VCaP (cell line): ENCODE results near the gene RNU1-3.
"Not testable (repeated sequence)": the region's sequence is repeated elsewhere in the genome, so short reads cannot be mapped to it uniquely, and the experiment has no call there.

Experiments
- H3K27ac ChIP-seq: fragments of 450-650 bp; 2 replicates; pipeline ENCODE4 v1.5.1; 2017
- TF ChIP-seq, protein P1 (sequence below): fragments of 450-650 bp; conservative IDR thresholded peaks from 2 replicates; pipeline ENCODE4 v1.5.1; 2017; ENCODE audit warnings: mild to moderate bottlenecking, moderate library complexity

Gene RNU1-3

DNA sequence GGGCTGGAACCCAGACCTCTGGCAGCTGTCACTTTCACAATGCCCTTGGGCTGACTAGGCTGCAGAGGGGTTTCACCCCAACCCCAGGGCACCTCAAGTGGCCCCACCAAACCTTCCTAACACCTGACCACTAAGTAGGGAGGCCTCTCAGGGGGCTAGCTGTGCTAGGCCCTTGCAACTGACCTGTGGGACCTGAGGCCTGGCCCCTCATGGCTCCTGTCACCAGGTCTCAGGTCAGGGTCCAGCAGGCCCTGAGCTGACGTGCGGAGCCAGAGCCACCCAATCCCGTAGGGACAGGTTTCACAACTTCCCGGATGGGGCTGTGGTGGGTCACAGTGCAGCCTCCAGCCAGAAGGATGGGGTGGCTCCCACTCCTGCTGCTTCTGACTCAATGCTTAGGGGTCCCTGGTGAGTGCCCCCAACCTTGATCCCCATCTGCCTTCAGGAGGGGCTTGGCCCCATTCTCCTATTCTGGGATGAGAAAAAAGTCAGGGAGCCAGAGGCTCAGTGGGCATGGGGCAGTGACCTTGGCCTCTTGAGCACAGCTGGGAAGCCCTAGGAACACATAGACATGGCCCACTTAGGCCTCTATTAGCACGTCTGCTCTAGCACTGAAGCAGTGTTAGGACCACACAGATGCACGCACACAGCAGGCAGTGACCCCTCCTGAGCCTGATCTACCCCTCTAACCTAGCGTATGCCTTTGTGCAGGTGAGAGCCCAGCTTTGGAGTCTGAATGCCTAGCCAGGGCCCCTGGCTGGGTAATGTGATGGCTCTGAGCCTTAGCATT lies 21.3 kb downstream of the RNU1-3 start:
- peak overlapping the region; percentile 88 for H3K27ac ChIP-seq

DNA sequence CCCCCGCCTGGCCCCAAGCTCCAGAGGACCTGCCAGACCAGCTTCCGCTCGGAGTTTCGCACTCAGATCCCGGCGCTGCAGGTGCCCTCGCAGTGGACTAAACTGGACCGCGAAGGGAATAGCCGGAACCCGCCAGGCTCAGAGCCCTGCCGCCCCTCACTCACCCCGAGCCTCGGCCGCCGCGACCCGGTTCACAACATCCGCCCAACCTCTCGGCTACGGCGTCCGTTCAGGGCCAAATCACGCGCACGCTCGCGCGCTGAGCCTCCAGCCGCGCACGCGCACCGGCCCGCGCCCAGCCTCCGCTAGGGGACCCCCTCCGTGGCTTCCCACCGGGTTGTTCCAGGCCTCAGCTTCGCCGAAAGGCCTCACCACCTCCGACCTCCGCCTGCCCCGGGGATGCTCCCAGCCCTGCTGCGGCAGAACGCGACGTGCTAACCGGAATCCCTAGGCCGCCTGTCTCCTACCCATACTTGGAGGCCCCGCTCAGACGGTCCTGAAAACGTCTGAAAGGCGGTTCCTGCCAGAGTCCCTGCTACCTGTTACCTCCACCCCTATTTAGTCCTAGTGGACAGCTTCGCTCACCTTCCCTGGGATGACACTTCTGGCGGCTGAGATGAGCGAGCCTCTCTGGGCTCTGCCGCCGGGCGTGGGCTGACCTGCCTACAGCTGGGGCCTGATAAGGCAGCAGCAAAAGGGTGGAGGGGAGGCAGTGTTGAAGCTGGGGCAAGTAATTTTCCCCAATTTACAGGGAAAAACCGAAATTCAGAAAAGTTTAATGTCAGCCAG lies 22.1 kb downstream of the RNU1-3 start:
- peak overlapping the region; percentile 88 for H3K27ac ChIP-seq
- TF ChIP-seq, protein P1, sequence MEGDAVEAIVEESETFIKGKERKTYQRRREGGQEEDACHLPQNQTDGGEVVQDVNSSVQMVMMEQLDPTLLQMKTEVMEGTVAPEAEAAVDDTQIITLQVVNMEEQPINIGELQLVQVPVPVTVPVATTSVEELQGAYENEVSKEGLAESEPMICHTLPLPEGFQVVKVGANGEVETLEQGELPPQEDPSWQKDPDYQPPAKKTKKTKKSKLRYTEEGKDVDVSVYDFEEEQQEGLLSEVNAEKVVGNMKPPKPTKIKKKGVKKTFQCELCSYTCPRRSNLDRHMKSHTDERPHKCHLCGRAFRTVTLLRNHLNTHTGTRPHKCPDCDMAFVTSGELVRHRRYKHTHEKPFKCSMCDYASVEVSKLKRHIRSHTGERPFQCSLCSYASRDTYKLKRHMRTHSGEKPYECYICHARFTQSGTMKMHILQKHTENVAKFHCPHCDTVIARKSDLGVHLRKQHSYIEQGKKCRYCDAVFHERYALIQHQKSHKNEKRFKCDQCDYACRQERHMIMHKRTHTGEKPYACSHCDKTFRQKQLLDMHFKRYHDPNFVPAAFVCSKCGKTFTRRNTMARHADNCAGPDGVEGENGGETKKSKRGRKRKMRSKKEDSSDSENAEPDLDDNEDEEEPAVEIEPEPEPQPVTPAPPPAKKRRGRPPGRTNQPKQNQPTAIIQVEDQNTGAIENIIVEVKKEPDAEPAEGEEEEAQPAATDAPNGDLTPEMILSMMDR, result peak; percentile 40

DNA sequence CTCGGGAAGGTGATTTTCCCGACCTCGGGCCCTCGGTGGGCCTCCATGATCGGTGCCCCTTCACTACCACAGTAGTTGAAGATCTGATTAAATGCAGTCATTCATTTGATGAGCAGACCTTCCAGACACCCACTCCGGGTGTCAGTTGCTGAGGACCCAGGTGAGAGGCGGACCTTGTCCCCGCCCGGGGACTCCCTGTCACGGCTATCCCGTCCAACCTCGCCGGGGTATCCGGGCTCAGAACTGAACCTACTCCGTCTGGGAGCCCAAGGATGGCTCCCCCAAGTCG lies 22.6 kb downstream of the RNU1-3 start:
- TF ChIP-seq, protein P1, result no peak
- H3K27ac ChIP-seq, result peak overlapping the region; percentile 88

DNA sequence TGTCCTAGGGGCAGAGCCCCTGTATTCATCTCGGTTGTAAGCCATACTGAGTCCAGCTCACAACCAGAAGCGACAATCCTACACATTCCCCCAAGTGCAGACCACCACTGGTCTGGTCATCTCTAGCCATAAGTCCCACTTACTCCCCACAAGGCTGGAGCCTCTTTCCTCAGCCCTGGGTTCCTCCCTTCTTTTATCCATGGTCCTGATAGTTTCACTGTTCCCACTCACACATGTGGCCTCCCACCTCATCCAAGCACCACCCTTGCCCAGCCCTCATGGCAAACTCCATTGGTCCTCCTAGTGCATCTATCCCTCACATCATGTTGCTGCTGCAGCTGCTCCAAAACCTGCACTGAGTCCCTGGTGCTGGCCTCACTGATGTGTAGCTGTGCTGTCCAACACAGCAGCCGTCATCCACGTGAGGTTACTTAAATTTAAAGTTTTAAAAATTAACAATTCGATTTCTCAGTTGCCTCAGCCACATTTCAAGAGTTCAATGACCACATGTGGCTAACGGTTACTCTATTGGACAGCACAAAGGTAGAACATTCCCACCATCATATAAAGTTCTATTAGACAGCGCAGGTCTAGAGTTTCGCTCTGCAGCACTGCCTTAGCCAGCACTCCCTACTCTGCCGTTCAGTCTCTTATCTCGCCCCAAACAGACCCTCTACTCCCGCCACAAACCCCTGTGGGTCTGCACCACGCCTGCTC lies 23.1 kb downstream of the RNU1-3 start:
- peak overlapping the region; percentile 88 for H3K27ac ChIP-seq

DNA sequence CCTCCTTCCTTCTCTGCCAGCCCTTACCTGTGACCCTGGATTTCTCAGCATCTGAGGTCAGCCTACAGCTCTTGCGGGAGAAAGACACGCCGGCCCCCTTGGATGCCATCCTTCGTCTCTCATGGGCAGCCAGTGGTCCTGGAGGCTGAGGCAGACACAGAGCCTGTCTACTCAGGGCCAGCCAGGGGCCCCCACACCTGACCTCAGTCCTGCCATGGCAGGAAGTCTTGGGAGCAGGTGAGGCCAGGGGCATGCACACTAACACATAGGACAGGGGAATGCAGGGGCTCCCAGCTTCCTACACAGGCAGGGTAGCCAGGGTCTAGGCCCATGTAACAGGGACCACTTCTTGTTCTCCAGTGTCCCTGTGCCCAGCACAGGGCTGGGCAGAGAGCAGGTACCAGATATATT lies 23.7 kb downstream of the RNU1-3 start:
- peak overlapping the region; percentile 88; the same call in 1 of the 2 replicates for H3K27ac ChIP-seq

DNA sequence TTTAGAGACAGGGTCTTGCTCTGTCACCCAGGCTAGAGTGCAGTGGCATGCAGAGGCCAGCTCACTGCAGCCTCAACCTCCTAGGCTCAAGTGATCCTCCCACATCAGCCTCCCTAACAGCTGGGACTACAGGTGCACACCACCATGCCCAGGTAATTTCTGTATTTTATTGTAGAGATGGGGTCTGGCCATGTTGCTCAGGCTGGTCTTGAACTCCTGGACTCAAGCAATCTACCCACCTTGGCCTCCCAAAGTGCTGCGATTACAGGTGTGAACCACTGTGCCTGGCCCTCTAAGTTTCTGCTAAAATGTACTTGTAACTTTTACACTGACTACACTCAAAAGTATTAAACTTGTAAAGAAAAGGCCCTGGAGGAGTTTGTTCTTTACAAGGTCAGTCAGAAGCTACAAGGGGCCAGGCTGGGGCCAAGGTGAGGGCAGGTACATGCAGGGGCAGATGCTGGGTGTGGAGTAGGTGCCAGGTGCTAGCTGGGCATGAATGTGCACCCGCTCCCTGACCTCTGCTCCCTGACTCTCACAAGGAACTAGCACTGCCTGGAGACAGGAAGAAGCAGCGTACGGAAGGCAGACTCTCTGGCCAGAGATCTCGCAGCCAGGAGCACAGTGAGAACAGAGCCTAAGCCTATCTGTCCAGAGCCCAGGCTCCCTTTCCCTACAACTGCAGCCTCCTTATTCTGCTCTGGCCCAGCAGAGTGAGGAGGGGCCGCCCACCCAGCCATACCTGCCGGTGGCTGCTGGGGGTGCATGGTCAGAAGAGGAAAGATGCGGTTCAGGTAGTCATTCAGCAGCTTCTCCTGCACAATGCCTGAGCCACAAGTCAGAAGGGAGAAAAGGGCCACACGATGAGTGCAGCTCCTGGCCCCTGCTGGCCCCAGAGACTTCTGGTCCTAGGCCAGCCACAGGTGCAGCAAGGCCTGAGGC lies 24.5 kb downstream of the RNU1-3 start:
- peak overlapping the region; percentile 88; the same call in 1 of the 2 replicates for H3K27ac ChIP-seq

DNA sequence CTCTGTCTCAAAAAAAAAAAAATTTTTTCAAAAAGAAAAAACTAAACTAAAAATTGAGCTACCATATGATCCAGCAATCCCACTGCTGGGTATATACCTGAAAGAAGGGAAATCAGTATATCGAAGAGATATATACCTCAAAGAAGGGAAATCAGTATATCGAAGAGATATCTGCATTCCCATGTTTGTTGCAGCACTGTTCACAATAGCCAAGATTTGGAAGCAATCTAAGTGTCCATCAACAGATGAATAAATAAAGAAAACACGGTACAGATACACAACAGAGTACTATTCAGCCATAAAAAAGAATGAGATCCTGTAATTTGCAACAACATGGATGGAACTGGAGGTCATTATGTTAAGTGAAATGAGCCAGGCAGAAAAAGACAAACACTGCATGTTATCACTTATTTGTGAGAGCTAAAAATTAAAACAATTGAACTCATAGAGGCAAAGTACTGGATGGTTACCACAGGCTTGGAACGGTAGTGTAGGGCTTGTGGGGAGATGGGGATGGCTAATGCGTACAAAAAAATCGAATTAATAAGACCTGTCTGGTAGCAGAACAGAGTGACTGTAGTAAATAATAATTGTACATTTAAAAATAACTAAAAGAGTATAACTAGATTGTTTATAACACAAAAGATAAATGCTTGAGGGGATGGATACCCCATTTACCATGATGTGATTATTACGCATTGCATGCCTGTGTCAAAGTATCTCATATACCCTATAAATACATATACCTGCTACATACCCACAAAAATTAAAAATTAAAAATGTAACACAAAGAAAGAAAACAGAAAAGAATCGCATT lies 25.4 kb downstream of the RNU1-3 start:
- H3K27ac ChIP-seq, result not testable (repeated sequence)

DNA sequence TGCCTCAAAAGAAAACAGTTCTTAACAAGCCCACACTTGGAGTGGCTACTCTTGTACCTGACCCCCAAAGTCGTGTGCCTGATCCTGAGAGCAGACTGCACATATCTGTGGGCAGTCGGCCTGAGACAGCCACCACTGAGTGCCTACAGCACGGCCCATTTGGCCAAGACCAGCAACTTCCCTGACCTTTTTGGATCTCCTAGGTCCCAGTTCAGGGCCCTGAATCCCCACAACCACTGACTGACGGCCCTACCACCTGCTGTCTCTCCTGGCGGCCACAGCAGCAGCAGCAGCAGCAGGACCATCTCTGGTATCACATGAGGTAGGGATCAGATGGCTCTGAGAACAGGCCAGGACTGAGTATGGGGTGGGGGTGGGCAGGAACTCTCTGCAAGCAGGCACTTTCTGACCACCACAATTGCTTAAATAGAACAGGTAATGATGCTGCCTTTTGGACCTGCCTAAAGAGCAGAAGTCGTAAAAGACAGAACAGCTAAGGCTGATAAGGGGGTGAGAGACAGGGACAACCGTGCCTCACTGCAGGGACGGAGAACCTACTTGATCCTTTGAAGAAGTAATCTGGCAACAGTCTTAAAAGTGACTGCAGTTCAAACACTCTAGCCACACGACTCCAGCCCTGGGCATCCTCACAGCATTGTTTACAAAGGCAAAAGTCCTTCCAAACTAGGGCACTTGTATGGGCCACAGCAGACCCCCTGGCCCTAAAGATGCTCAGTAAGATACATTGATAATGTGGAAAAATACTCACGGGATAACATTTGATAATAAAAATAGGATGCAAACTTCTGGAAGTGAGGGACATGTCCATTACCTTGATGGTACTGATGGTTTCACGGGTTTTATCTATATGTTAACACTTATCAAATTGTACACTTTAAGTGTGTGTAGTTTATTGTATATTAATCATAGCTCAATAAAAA lies 27.4 kb downstream of the RNU1-3 start:
- H3K27ac ChIP-seq, result peak overlapping the region; percentile 12; the same call in 1 of the 2 replicates

DNA sequence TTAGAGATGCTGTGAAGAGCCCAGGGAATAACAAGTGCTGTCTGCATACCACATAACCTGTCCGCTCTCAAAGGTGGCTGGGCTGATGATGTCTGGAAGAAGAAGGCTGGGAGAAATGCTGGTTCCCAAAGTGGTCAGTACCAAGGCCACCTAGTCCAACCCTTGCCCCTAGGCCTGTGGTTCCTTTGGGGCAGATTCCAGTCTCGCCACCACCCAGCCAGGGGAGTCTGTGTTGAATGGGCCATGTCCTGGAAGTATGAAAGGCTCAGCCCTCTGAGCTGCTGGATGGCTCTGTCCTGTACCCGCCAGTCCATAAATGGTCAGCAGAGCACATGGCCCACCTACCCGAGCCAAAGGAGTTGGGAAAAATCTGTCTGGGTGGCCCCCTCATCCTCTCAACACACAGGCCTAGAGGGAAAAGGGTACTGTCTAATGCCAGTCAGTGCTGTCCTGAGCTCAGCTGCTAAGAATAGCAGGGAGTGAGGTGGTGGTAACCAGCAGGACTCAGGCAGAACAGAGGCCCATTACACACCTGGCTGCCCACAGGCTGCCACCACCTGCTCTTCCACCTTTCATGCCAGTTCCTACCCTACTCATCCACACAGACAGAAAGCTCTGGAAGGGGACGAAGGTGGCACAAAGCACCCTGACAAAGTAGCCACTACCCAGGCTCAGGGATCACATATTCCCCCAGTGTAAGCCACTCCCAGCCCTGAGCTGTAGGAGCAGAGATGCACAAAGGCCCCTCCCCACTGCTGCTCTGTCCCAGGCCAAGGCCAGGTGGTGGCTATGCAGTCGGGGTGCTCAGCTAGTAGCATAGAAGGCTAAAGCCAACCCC lies 28.6 kb downstream of the RNU1-3 start:
- H3K27ac ChIP-seq, result not testable (repeated sequence)

DNA sequence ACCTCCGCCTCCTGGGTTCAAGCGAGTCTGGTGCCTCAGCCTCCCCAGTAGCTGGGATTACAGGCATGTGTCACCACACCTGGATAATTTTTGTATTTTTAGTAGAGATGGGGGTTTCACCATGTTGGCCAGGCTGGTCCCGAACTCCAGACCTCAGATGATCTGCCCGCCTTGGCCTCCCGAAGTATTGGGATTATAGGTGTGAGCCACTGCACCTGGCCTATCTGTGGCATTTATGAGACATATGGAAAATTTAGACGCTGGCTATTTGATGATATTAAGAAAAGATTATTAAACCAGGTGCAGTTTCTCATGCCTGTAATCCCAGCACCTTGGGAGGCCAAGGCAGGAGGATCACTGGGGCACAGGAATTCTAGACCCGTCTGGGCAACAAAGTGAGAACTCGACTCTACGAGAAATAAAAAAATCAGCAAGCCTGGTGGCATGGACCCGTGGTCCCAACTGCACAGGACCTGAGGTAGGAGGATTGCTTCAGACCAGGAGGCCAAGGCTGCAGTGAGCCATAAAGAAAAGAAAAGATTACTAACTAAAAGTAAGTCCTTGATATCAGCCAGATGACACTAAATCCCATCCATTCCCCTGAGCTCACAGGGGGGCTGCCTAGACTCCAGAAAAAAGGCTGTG lies 30.1 kb downstream of the RNU1-3 start:
- H3K27ac ChIP-seq, result not testable (repeated sequence)

DNA sequence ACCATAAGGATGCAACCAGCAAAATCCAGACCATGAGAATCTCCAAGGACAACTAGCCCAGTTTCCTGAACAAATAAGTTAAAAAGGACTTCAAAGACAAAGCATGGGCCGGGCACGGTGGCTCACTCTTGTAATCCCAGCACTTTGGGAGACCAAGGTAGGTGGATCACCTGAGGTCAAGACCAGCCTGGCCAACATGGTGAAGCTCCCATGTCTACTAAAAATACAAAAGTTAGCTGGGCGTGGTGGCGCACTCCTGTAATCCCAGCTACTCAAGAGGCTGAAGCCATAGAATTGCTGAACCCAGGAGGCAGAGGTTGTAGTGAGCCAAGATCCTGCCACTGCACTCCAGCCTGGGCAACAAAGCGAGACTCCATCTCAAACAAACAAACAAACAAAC lies 30.8 kb downstream of the RNU1-3 start:
- H3K27ac ChIP-seq, result not testable (repeated sequence)

DNA sequence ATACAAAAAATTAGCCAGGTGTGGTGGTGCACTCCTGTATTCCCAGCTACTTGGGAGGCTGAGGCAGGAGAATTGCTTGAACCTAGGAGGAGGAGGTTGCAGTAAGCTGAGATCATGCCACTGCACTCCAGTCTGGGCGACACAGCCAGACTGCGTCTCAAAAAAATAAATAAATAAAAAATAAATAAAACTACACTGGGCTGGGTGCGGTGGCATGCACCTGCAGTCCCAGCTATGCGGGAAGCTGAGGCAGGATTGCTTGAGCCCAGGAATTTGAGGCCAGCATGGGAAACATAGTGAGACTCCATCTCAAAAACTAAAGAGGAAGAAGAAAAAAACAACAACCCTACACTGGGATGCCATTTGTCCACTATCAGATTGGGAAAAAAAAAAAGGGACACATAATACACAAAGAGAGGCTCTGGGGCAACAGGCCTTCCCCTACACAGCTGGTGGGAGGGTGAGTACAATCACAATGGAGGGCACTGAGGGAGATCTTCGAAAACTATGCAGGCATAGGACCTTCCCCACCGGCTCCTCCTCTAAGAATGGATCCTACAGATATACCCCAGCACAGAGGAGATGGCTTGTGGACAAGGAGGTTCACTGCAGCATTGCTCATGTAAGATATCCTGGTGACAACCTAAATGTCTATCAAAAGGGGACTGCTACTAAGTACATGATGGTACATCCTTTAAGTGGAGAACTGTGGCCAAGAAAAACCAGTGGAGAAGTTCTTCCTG lies 33.0 kb downstream of the RNU1-3 start:
- H3K27ac ChIP-seq, result not testable (repeated sequence)

DNA sequence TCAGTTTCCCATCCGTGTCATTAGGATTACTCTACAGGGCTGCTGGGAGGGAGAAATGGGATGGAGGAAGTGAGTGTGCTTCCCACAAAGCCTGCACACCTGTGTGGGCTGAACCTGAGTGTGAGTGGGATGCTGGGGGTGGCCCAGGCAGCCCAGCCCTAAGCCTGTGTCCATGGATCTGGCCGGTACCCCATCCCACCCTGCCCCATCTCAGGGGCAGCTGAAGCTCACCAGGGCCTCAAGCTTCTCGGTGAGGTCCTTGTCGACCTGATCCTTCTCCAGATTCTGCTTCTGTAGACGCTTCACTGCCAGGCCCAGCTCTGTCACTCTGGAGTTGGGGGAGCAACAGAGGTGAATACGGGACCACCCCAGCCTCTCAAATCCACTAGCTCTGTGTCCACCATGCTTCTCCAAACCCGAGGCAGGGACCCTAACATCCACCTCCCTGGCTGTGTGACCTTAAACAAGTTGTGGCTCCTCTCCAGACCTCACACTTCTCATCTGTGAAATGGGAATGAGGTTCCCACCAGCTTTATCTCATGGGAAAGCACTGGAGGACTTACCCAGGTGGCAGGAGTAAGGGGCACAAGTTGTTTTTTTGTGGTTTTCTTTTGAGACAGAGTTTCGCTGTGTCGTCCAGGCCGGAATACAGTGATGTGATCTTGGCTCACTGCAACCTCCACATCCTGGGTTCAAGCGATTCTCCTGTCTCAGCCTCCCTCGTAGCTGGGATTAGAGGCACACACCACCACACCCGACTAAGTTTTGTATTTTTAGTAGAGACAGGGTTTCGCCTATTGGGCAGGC lies 34.5 kb downstream of the RNU1-3 start:
- not testable (repeated sequence) for H3K27ac ChIP-seq
